ENCODE measurements around the gene MLLT3.

The MLLT3 gene

GRCh38 chr9:20569525-20569924, 52.8 kb downstream of the MLLT3 start:
- ChIA-PET POLR2A (ENCODE audit: low non-redundant PET) (no interaction called here), CTCF (no interaction called here)
- no peak overlapping the region for H3K27ac ChIP-seq
- no peak for TF ChIP-seq CTCF (conservative IDR thresholded peaks at IDR 0.05; ENCODE audit: low read depth)
- DNase-seq (ENCODE audit: low spot score): no peak

- ChIA-PET CTCF (no interaction called here), POLR2A (ENCODE audit: low non-redundant PET) (no interaction called here)
- TF ChIP-seq CTCF (conservative IDR thresholded peaks at IDR 0.05; ENCODE audit: low read depth): no peak
- H3K27ac ChIP-seq: no peak overlapping the region
- DNase-seq (ENCODE audit: low spot score): no peak
These were observed 53.9 kb downstream of the MLLT3 start for GRCh38 chr9:20568400-20568799.

GRCh38 chr9:20566401-20566800, 55.9 kb downstream of the MLLT3 start:
- ChIA-PET CTCF (no interaction called here), POLR2A (ENCODE audit: low non-redundant PET) (no interaction called here)
- no peak for DNase-seq (ENCODE audit: low spot score)
- TF ChIP-seq CTCF (conservative IDR thresholded peaks at IDR 0.05; ENCODE audit: low read depth): no peak
- H3K27ac ChIP-seq: no peak overlapping the region

- DNase-seq (ENCODE audit: low spot score): no peak
- no peak for TF ChIP-seq CTCF (conservative IDR thresholded peaks at IDR 0.05; ENCODE audit: low read depth)
- POLR2A ChIA-PET (ENCODE audit: low non-redundant PET): no interaction called here
These were observed 57.6 kb downstream of the MLLT3 start for GRCh38 chr9:20564650-20565049.

GRCh38 chr9:20563917-20564316, 58.4 kb downstream of the MLLT3 start:
- H3K27ac ChIP-seq: no peak overlapping the region
- POLR2A ChIA-PET (ENCODE audit: low non-redundant PET): no interaction called here
- CTCF ChIA-PET: no interaction called here
- no peak for DNase-seq (ENCODE audit: low spot score)
- no peak for TF ChIP-seq CTCF (conservative IDR thresholded peaks at IDR 0.05; ENCODE audit: low read depth)

More at GRCh38 chr9:20564650-20565049, 57.6 kb downstream of the MLLT3 start:
- no peak overlapping the region for H3K27ac ChIP-seq
- CTCF ChIA-PET: interaction anchor here (0.7 to 1.1 kb wide), 2 partner anchors 10 to 1369 kb away, joined by 3 to 5 read pairs; no protein-coding TSS in a partner anchor

- POLR2A ChIA-PET (ENCODE audit: low non-redundant PET): no interaction called here
- TF ChIP-seq CTCF (conservative IDR thresholded peaks at IDR 0.05; ENCODE audit: low read depth): no peak
- DNase-seq (ENCODE audit: low spot score): no peak
- CTCF ChIA-PET: no interaction called here
- no peak overlapping the region for H3K27ac ChIP-seq
These were observed 60.2 kb downstream of the MLLT3 start for GRCh38 chr9:20562051-20562450.

GRCh38 chr9:20561531-20561930, 60.8 kb downstream of the MLLT3 start:
- CTCF ChIA-PET: no interaction called here
- H3K27ac ChIP-seq: no peak overlapping the region
- TF ChIP-seq CTCF (conservative IDR thresholded peaks at IDR 0.05; ENCODE audit: low read depth): no peak
- no peak for DNase-seq (ENCODE audit: low spot score)
- POLR2A ChIA-PET (ENCODE audit: low non-redundant PET): no interaction called here
